VCaP (cell line): ENCODE results near the gene KISS1.

Experiments
- H3K27ac ChIP-seq: fragments of 450-650 bp; 2 replicates; pipeline ENCODE4 v1.5.1; 2017
- CTCF ChIP-seq: fragments of 450-650 bp; conservative IDR thresholded peaks from 2 replicates; pipeline ENCODE4 v1.5.1; 2017; ENCODE audit warnings: mild to moderate bottlenecking, moderate library complexity

KISS1 gene

GRCh38 chr1:204161609-204162493 lies 34.4 kb downstream of the KISS1 start:
- TF ChIP-seq CTCF: no peak
- peak overlapping the region; percentile 24 for H3K27ac ChIP-seq

- no peak overlapping the region for H3K27ac ChIP-seq
- no peak for TF ChIP-seq CTCF
Observed at GRCh38 chr1:204157962-204158361, 38.3 kb downstream of the KISS1 start.

GRCh38 chr1:204155881-204156280 lies 40.4 kb downstream of the KISS1 start:
- TF ChIP-seq CTCF: no peak
- H3K27ac ChIP-seq: no peak overlapping the region

- TF ChIP-seq CTCF: no peak
- H3K27ac ChIP-seq: no peak overlapping the region
Observed at GRCh38 chr1:204154568-204155255, 41.6 kb downstream of the KISS1 start.

- TF ChIP-seq CTCF: no peak
- H3K27ac ChIP-seq: no peak overlapping the region
Observed at GRCh38 chr1:204153667-204154066, 42.6 kb downstream of the KISS1 start.

GRCh38 chr1:204152310-204153044 lies 43.8 kb downstream of the KISS1 start:
- H3K27ac ChIP-seq: peak overlapping the region; percentile 53; the same call in 1 of the 2 replicates
- 0 out of 2 replicates have a peak, but pooled peaks have one; percentile 22 for TF ChIP-seq CTCF
